GM18499 (cell line): ENCODE results near the gene AP5Z1.

Experiments
- ATAC-seq: cut with Tn5 transposase; IDR thresholded peaks from one replicate; pipeline ENCODE4 v1.9.1; 2021; ENCODE audit warnings: moderate number of reproducible peaks; ENCODE audit not compliant: insufficient read depth, unreplicated experiment

Gene AP5Z1

DNA sequence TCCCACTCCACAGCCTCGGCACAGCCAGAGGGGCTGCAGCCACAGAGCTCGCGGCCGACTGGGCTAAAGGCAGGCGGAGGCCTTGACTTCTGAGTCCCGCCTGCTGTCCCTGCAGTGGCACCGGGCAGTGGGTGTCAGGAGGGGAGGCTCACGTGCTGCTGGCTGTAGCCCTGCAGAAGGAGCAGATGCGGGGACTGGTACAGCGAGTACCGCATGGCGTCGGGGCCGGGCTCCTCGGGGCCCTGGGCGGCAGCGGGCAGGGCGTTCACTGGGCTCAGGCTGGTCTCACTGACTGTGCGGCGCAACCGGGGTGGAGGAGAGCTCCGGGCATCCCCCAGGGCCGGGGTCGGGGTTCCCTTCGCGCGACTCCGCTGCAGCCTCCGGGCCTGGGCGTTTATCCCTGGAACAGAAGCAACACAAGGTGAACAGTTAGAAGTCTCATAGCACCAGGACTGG lies 60.8 kb downstream of the AP5Z1 start:
- ATAC-seq, result no peak

DNA sequence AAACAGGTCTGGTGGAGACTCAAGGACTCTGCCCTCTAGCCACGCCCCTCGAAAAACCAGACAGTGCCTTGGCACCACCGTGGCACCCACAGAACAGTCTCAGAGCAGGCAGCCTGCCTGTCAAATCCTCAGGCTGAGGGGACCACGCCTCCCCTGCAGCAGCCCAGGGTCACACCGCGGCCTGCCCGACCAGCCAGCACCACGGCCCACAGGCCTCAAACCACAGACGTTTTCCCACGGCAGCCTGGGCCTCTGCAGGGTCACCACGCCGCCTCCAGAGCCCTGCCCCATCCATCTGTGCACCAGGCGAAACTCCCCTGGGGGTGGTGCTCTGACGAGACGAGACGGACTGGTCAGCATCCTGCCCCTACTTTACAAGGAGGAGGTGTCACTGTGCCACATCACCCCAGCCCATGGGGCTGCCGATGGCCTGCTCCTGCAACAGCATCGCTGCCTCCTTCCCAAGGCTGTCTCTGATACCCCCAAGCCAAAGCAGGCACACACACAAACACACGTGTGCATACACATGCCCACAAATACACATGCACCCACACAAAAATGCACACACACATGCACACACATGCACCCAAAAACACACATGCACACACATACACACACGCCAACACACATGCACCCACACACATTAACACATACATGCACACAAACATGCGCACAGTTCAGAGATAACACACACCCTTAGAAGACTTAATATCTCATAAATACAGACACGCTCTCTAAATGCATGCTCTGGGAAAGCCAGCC lies 61.8 kb downstream of the AP5Z1 start:
- ATAC-seq, result no peak

DNA sequence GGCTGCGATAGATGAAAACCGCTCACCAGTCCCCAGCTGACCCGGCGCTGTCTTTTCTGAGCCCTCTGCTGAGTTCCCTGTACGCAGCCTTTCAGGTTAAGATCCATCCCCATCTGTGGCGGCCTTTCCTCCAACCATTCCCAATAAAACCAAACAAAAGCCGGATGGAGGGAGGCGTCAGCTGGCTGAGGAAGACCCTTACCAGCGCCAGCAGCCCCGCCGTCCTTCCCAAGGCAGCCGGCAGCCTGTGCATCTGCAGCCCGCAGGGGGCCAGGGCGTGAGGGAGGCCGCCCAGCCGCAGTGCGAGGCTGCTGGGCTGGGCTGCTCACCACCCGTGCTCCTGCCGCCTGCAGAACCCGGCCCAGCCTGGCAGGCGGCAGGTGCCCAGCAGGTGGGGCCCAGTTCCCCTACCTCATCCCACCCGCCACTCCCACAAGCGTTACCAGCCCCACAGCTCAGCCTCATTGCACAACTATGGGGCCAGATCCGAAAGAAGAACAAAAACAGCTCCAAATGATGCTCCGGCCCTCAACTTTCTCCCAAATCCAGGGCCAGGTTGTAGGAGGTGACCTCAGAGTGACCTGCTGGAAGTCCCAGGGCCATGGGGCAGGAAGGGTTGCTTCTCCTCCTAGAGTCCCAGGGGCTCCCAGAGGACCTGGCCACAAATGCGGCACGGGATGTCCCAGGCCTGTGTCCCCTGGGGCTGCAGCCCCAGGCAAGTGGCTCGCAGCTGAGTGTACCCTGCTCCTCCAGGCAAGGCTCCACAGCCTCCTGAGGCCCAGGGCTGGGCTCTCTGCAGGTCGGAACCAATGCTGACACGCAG lies 62.6 kb downstream of the AP5Z1 start:
- ATAC-seq, result no peak

DNA sequence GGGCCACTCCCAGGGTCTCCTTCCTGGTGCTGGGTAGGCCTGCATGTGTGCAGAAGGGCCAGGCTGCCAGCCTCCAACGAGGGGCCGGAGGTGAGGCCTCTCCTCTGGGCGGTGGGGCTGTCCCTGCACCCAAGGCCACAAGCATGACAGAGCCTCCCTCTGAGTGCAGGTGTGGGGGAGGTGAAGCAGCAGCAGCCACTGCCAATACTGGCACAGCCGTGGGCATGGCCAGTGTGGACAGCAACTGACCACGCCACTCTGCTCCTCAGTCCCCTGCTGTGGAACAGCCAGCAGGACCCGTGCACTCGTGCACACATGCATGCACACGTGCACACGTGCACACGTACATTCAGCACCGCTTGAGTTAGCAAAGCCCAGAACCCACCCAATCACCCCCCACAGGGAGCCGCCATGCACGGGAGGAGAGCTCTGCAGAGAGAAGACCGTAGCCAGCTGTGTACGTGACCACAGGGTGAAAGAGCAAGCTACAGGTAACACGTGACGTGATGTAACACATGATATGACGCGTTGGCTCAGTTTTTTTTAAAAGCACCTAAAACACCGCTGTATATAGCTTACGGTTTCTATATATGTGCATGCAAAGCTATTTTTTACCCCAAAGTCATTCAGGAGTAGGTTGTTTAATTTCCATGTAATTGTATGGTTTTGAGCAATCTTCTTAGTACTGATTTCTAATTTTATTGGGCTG lies 63.4 kb downstream of the AP5Z1 start:
- ATAC-seq, result no peak

DNA sequence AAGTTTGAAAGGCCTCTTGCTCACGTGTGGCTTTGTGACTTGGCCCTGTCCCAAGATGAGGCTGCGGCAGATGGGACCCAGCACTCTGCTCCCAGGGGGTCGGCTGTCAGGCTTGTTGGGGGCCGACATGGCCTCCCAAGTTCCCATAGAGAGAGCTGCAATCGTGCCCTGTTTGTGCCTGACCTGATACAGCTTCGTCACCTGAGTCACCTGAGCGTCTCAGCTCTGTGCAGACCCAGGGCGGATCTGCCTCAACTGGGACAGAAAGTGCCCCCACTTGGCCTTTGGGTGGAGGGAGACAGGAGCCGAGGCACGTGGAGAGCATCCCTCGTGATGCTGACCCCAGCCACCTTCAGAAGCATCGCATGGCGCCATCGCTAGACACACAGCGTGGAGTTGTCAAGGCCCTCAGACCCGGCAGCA lies 64.7 kb downstream of the AP5Z1 start:
- no peak for ATAC-seq
